Sigmoid colon (tissue), 7 donors: ENCODE data around the gene CHCHD10. TPM values are rescaled to one million over a fixed set of nuclear protein-coding genes. Genes with fewer than 3 reads are reported as not detected.

Experiments
- DNase-seq: peaks from one replicate; pipeline ENCODE4 v3.0.0-alpha.2; 2019
- H3K27ac ChIP-seq, 4 donors: fragments of 200-600 bp; sonication (generic); one replicate each; pipeline ENCODE4 v1.5.1; 2016 to 2019; ENCODE audit warnings: mild to moderate bottlenecking in 1 of 4
- H3K27me3 ChIP-seq, 3 donors: fragments of 200-600 bp; sonication (generic); one replicate each; pipeline ENCODE4 v1.5.1; 2019; ENCODE audit warnings: mild to moderate bottlenecking in 1 of 3
- H3K36me3 ChIP-seq, 4 donors: fragments of 200-600 bp; sonication (generic); one replicate each; pipeline ENCODE4 v1.5.1; 2016 to 2019
- H3K4me1 ChIP-seq, 4 donors: fragments of 200-600 bp; sonication (generic); one replicate each; pipeline ENCODE4 v1.5.1; 2017 to 2019
- H3K4me3 ChIP-seq, 4 donors: fragments of 200-600 bp; sonication (generic); one replicate each; pipeline ENCODE4 v1.5.1; 2017 to 2019; ENCODE audit warnings: mild to moderate bottlenecking in 2 of 4, moderate library complexity in 1 of 4
- H3K9me3 ChIP-seq, 4 donors: fragments of 200-600 bp in 3 of 4; sonication (generic) in 3 of 4; one replicate each; pipeline versions ENCODE4 v1.5.1 to v1.6.1; 2013 to 2019
- EP300 ChIP-seq, 4 donors: sonication (generic); formaldehyde crosslinking; IDR thresholded peaks; one replicate each; pipeline ENCODE4 v1.6.1; 2017; ENCODE audit warnings: antibody characterized with exemption in 4 of 4
- POLR2A ChIP-seq, 2 donors: fragments of 450-650 bp; IDR thresholded peaks; one replicate each; pipeline ENCODE4 v1.6.1; 2016; ENCODE audit warnings: antibody characterized with exemption in 2 of 2, mild to moderate bottlenecking in 2 of 2, moderate library complexity in 2 of 2
- POLR2AphosphoS5 ChIP-seq, 4 donors: sonication (generic); formaldehyde crosslinking; IDR thresholded peaks; one replicate each; pipeline ENCODE4 v1.6.1; 2017; ENCODE audit warnings: antibody characterized with exemption in 4 of 4
- WGBS, 2 donors: extraction: QIAGEN DNeasy Blood & Tissue Kit; methylation state at CpG; one replicate each; pipeline ENCODE4 v1.1.7; 2013; 5-methylcytosine and 5-hydroxymethylcytosine counted together
- intact Hi-C: fragments of 100-400 bp; cut with DNase I; formaldehyde crosslinking; loops from one replicate; pipeline ENCODE4 v1.15.1; 2023
- polyA plus RNA-seq, 3 donors: library from polyadenylated mRNA; stranded (reverse); fragments of 200-250 nt; gene quantifications; one replicate each; pipeline ENCODE4 v1.2.3, GENCODE V29; 2013
- total RNA-seq, 4 donors: library from RNA; depleted of rRNA; stranded (reverse); fragments of >200 nt; gene quantifications; one replicate each; pipeline ENCODE4 v1.1.0, GENCODE V29; 2016
- TF ChIP-seq, protein P1 (sequence below), 4 experiments: fragments of 450-650 bp in 3 of 4; fragments of 200-600 bp in 1 of 4; IDR thresholded peaks; one replicate each; pipeline ENCODE4 v1.5.1; 2016 to 2019; ENCODE audit warnings: antibody characterized with exemption in 4 of 4, mild to moderate bottlenecking in 3 of 4, moderate library complexity in 2 of 4
- donor health status: healthy with polysubstance abuse.
- donor health status: Bipolar disorder and iron deficiency.
- donor health status: healthy.

The CHCHD10 gene
- total and polyA plus RNA-seq, 7 donors, result 5.7 to 336 (median 51.5) TPM

DNA sequence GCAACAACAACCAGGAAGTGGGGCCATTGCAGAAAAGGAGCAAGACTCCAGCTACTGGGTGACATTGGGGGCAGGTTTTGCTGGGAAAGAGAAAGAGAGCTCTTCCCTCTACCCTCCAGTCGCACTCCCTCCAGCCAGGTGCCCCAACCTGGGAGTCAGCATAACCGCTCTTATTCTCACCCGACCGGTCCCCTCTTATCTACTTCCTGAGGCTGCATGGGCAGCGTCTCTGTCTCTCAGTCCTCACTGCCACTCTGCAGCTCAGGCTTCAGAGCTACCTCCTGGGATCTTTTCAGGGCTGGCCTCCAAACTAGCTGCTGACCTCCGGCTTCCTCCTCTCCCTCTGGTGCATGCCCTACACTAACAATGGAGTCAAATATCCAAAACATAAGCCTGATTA lies 22.0 kb downstream of the CHCHD10 start:
- no peak for DNase-seq
- TF ChIP-seq EP300 (IDR thresholded peaks at IDR 0.05), result no peak
- TF ChIP-seq, protein P1, sequence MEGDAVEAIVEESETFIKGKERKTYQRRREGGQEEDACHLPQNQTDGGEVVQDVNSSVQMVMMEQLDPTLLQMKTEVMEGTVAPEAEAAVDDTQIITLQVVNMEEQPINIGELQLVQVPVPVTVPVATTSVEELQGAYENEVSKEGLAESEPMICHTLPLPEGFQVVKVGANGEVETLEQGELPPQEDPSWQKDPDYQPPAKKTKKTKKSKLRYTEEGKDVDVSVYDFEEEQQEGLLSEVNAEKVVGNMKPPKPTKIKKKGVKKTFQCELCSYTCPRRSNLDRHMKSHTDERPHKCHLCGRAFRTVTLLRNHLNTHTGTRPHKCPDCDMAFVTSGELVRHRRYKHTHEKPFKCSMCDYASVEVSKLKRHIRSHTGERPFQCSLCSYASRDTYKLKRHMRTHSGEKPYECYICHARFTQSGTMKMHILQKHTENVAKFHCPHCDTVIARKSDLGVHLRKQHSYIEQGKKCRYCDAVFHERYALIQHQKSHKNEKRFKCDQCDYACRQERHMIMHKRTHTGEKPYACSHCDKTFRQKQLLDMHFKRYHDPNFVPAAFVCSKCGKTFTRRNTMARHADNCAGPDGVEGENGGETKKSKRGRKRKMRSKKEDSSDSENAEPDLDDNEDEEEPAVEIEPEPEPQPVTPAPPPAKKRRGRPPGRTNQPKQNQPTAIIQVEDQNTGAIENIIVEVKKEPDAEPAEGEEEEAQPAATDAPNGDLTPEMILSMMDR (IDR thresholded peaks at IDR 0.05), result no peak
- TF ChIP-seq POLR2AphosphoS5 (IDR thresholded peaks at IDR 0.05), result no peak
- no peak for TF ChIP-seq POLR2A (IDR thresholded peaks at IDR 0.05)
- H3K27ac ChIP-seq, result no peak overlapping the region
- peaks cover 16 to 40% (median 18%) of the 10 kb centered on the region in 4 donors for H3K36me3 ChIP-seq
- H3K4me3 ChIP-seq, result no peak overlapping the region
- no peaks in the 10 kb centered on the region for H3K27me3 ChIP-seq
- intact Hi-C loops, result no loop called here
- no peaks in the 10 kb centered on the region for H3K9me3 ChIP-seq
- 80 to 86% methylated on average over 6 of the region's 6 CpGs for WGBS, 2 donors
- peaks cover 0 to 11% (median 10%) of the 10 kb centered on the region in 4 donors for H3K4me1 ChIP-seq

DNA sequence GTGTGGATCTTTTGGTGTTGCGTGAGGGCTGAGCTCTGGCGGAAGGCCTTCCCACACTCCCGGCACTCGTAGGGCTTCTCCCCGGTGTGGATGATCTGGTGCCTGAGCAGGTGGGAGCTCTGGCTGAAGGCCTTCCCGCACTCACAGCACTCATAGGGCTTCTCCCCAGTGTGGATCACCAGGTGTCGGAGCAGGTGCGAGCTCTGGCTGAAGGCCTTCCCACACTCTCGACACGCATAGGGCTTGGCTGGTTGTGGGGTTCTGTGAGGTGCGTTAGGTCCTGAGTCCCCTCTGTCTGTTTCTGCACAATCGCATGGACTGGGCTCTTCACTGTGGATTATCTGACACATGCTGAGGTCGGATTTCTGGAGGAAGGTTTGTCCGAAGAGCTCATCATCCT lies 23.3 kb downstream of the CHCHD10 start:
- Histone ChIP-seq H3K9me3 (no peaks in the 10 kb centered on the region), H3K27me3 (no peaks in the 10 kb centered on the region), H3K4me3 (no peak overlapping the region), H3K27ac (no peak overlapping the region), H3K36me3 (peaks cover 16 to 40% (median 18%) of the 10 kb centered on the region in 4 donors), H3K4me1 (no peaks in the 10 kb centered on the region)
- no peak for TF ChIP-seq POLR2A (IDR thresholded peaks at IDR 0.05)
- TF ChIP-seq POLR2AphosphoS5 (IDR thresholded peaks at IDR 0.05), result no peak
- TF ChIP-seq EP300 (IDR thresholded peaks at IDR 0.05), result no peak
- TF ChIP-seq, protein P1 (IDR thresholded peaks at IDR 0.05), result no peak
- DNase-seq, result no peak
- 97 to 98% methylated on average over 14 of the region's 14 CpGs for WGBS, 2 donors
- intact Hi-C loops, result no loop called here

DNA sequence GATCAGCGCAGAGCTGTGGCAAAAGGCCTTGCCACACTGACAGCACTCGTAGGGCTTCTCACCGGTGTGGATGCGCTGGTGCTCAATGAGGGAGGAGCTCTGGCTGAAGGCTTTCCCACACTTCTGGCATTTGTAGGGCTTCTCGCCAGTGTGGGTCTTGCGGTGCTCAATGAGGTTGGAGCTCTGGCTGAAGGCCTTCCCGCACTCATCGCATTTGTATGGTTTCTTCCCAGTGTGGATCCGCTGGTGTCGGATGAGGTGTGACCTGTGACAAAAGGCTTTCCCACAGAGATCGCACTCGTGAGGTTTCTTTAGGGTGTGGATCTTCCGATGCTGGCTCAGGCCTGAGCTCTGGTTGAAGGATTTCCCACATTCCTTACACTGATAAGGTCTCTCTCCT lies 23.8 kb downstream of the CHCHD10 start:
- no peaks in the 10 kb centered on the region for H3K27me3 ChIP-seq
- intact Hi-C loops, result no loop called here
- H3K36me3 ChIP-seq, result peaks cover 16 to 40% (median 18%) of the 10 kb centered on the region in 4 donors
- 97 to 98% methylated on average over 13 of the region's 13 CpGs for WGBS, 2 donors
- DNase-seq, result no peak
- no peak for TF ChIP-seq EP300 (IDR thresholded peaks at IDR 0.05)
- TF ChIP-seq, protein P1 (IDR thresholded peaks at IDR 0.05), result no peak
- TF ChIP-seq POLR2AphosphoS5 (IDR thresholded peaks at IDR 0.05), result no peak
- no peak for TF ChIP-seq POLR2A (IDR thresholded peaks at IDR 0.05)
- H3K27ac ChIP-seq, result no peak overlapping the region
- H3K4me3 ChIP-seq, result no peak overlapping the region
- no peaks in the 10 kb centered on the region for H3K4me1 ChIP-seq
- H3K9me3 ChIP-seq, result no peaks in the 10 kb centered on the region

DNA sequence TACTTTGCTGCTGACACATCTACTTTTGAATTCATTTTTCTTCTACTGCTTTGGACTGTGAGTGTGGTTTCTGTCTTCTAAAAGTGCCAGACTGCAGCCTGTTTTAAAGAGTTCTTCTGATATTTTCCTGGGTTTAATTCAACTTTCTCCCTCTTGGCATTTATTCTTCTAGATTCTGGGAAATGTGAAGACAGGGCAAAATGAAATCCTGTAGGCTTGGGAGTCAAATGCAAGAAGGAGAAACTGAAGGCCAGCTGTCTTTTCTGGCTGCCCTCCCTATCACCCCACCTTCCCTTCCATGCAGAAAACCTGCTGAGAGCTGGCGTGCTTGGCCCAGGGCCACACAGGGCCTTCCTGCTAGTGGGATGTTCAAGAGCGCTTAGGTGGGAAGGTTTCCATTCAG lies 24.5 kb downstream of the CHCHD10 start:
- Histone ChIP-seq H3K4me3 (no peak overlapping the region), H3K4me1 (no peaks in the 10 kb centered on the region), H3K27me3 (no peaks in the 10 kb centered on the region), H3K9me3 (no peaks in the 10 kb centered on the region), H3K36me3 (peaks cover 16 to 40% (median 18%) of the 10 kb centered on the region in 4 donors), H3K27ac (peak overlapping the region in 1 of 4 donors; percentile 14)
- TF ChIP-seq POLR2AphosphoS5 (IDR thresholded peaks at IDR 0.05) (no peak), EP300 (IDR thresholded peaks at IDR 0.05) (no peak), POLR2A (IDR thresholded peaks at IDR 0.05) (no peak)
- TF ChIP-seq, protein P1 (IDR thresholded peaks at IDR 0.05), result no peak
- no peak for DNase-seq
- intact Hi-C loops, result no loop called here
- 74 to 90% methylated on average over 2 of the region's 2 CpGs for WGBS, 2 donors
